ENCODE results near the gene PDZD11.

The PDZD11 gene

GRCh38 chrX:70281951-70282350 lies 7.8 kb downstream of the PDZD11 start, which contains the start of gene RAB41 (continued):
- TF ChIP-seq GLIS2 (tag by site-specific recombination; IDR thresholded peaks at IDR 0.05), result no peak
- no peak for TF ChIP-seq OVOL3 (tag by site-specific recombination; IDR thresholded peaks at IDR 0.05)
- TF ChIP-seq EGR2 (tag by site-specific recombination; IDR thresholded peaks at IDR 0.05; ENCODE audit: low read depth), result no peak
- no peak for TF ChIP-seq ZNF121 (tag by site-specific recombination; IDR thresholded peaks at IDR 0.05)
- no peak for TF ChIP-seq KLF10 (tag by site-specific recombination; IDR thresholded peaks at IDR 0.05)
- TF ChIP-seq ZNF16 (tag by site-specific recombination; IDR thresholded peaks at IDR 0.05; ENCODE audit: low read depth), result no peak
- TF ChIP-seq ZNF19 (tag by site-specific recombination; IDR thresholded peaks at IDR 0.05; ENCODE audit: low read depth), result no peak
- no peak for TF ChIP-seq ZFP3 (tag by site-specific recombination; IDR thresholded peaks at IDR 0.05; ENCODE audit: low read depth)
- TF ChIP-seq ZNF521 (tag by site-specific recombination; IDR thresholded peaks at IDR 0.05), result no peak
- no peak for TF ChIP-seq ZNF2 (tag by site-specific recombination; IDR thresholded peaks at IDR 0.05)
- TF ChIP-seq ZNF654 (tag by site-specific recombination; IDR thresholded peaks at IDR 0.05; ENCODE audit: low read depth), result no peak

GRCh38 chrX:70280573-70280972 lies 9.2 kb downstream of the PDZD11 start:
- ChIA-PET CTCF (no interaction called here), POLR2A (no interaction called here)
- TF ChIP-seq SP2 (tag by site-specific recombination; IDR thresholded peaks at IDR 0.05) (no peak), REST (tag by site-specific recombination; IDR thresholded peaks at IDR 0.05) (peak; percentile 81), ZNF548 (tag by site-specific recombination; IDR thresholded peaks at IDR 0.05) (no peak), ZNF585B (tag by site-specific recombination; IDR thresholded peaks at IDR 0.05) (peak; percentile 21; the same call in 1 of the 2 replicates)
- no peaks in the 10 kb centered on the region for H3K9me3 ChIP-seq (ENCODE audit: control insufficient read depth, insufficient read depth, low read depth, low read length)
- no peak overlapping the region for H3K27ac ChIP-seq (ENCODE audit: extremely low read depth, low read depth, low read length)
- no peaks in the 10 kb centered on the region for H3K4me1 ChIP-seq (ENCODE audit: control insufficient read depth, insufficient read depth, low read length)
- H3K4me3 ChIP-seq (ENCODE audit: low read depth, low read length), result no peak overlapping the region
- H3K36me3 ChIP-seq (ENCODE audit: control insufficient read depth in 2 of 2, insufficient read depth in 1 of 2, low read length in 2 of 2), result peaks cover under 1 to 18% of the 10 kb centered on the region in 2 experiments; a peak in 2 of 3 replicates

- H3K9me3 ChIP-seq (ENCODE audit: control insufficient read depth, insufficient read depth, low read depth, low read length), result no peaks in the 10 kb centered on the region
- no peaks in the 10 kb centered on the region for H3K4me1 ChIP-seq (ENCODE audit: control insufficient read depth, insufficient read depth, low read length)
- ChIA-PET POLR2A (interaction anchor here (1.7 kb wide), 1 partner anchor 11 kb away, joined by 6 read pairs; the partner anchor contains the start of genes KIF4A and PDZD11), CTCF (interaction anchor here (0.6 to 1.0 kb wide), 3 partner anchors 82 to 132 kb away, joined by 3 read pairs; no protein-coding TSS in a partner anchor)
- no peak overlapping the region for H3K27ac ChIP-seq (ENCODE audit: extremely low read depth, low read depth, low read length)
- TF ChIP-seq ZNF302 (tag by site-specific recombination; IDR thresholded peaks at IDR 0.05; ENCODE audit: low read depth) (no peak), ZNF169 (tag by site-specific recombination; IDR thresholded peaks at IDR 0.05) (no peak), ZNF146 (tag by site-specific recombination; IDR thresholded peaks at IDR 0.05) (no peak), ZNF214 (tag by site-specific recombination; IDR thresholded peaks at IDR 0.05; ENCODE audit: borderline replicate concordance) (no peak), ZNF449 (tag by site-specific recombination; IDR thresholded peaks at IDR 0.05) (no peak), ZNF658 (tag by site-specific recombination; IDR thresholded peaks at IDR 0.05) (no peak), ZFHX2 (tag by site-specific recombination; conservative IDR thresholded peaks at IDR 0.05) (no peak), ZNF350 (tag by site-specific recombination; IDR thresholded peaks at IDR 0.05) (no peak), ZNF791 (tag by site-specific recombination; IDR thresholded peaks at IDR 0.05) (no peak), ZNF623 (tag by site-specific recombination; IDR thresholded peaks at IDR 0.05) (no peak), ZSCAN30 (tag by site-specific recombination; IDR thresholded peaks at IDR 0.05) (no peak), ZNF112 (tag by site-specific recombination; IDR thresholded peaks at IDR 0.05) (no peak), ZNF184 (tag by site-specific recombination; IDR thresholded peaks at IDR 0.05) (no peak), ZNF404 (tag by site-specific recombination; IDR thresholded peaks at IDR 0.05) (no peak), WT1 (tag by site-specific recombination; IDR thresholded peaks at IDR 0.05) (no peak), SETDB1 (IDR thresholded peaks at IDR 0.05; ENCODE audit: insufficient read length, low read length) (no peak)
- H3K36me3 ChIP-seq (ENCODE audit: control insufficient read depth in 2 of 2, insufficient read depth in 1 of 2, low read length in 2 of 2), result peaks cover 0 to 3% of the 10 kb centered on the region in 2 experiments; a peak in 1 of 3 replicates
- no peak overlapping the region for H3K4me3 ChIP-seq (ENCODE audit: low read depth, low read length)
Measured at GRCh38 chrX:70279081-70279480, 10.6 kb downstream of the PDZD11 start.
